ENCODE results near the gene SYT2. TPM values are rescaled to one million over a fixed set of nuclear protein-coding genes. Genes with fewer than 3 reads are reported as not detected.

SYT2 gene
- total and polyA plus RNA-seq, 2 of the 13 experiments (the other 11 are each of a cell fraction or from before 2014, with no cell fraction given): not detected

DNA sequence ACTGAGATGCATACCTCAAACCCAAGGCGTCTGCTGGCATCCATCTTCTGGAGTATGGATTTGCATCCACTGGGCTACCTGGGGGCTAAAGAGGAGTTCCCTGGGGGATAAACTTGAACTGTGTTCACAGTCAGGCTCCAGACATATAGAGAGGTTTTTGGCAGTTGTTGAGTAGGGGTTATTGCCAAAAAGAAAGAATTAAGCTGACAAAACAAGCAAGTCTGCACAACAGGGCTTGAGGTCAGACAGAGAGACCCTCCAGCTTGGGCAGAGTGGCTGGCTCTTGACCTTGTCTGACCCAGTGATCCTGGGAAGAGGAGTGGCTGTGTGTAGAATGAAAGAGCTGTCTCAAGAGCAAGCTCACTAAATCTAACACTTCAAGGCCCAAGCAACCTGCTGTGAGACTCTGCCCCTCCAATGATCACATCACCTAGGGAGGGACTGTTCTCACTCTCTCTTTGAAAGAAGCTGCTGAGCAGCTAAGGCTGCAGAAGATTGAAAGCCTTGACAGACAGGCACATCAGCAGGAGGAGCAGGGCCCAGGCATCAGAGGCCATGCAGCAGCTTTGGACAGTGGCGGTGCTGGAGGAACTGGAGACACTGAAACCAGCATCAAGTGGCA lies 61.5 kb downstream of the SYT2 start (continued):
- TF ChIP-seq ZNF513 (CRISPR knock-in tag; conservative IDR thresholded peaks at IDR 0.05): no peak
- no peak for TF ChIP-seq ZBTB14 (CRISPR knock-in tag; IDR thresholded peaks at IDR 0.05)
- no peak for TF ChIP-seq ZBTB2 (CRISPR knock-in tag; IDR thresholded peaks at IDR 0.05; ENCODE audit: low read depth)
- no peak for TF ChIP-seq ZBTB20 (CRISPR knock-in tag; IDR thresholded peaks at IDR 0.05; ENCODE audit: borderline replicate concordance, low read depth)

DNA sequence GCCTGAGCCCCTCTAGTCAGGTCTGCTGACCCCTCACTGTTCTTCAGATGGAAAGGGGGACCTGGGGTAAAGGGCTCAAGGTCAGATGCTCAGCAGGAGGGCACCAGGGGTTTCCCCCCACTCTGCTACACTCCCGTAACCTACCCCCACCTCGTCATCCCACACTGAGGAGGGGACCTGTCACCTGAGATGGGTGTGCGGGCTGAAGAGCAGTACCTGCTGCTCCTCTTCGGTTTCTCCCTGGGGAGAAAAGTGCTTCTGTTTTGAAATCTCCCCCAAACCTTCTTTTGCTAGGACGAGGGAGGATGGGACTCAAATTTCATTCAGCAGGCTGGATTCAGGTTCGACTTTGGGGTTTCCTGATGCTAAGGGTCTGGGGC lies 65.2 kb downstream of the SYT2 start:
- no peak overlapping the region for H3K27ac ChIP-seq (ENCODE audit: extremely low read length, insufficient read depth, low read length)
- no peak overlapping the region for H2AFZ ChIP-seq (ENCODE audit: low read length)
- no peaks in the 10 kb centered on the region for H3K36me3 ChIP-seq (replicated peaks in 1 of 2; ENCODE audit: control insufficient read depth in 1 of 2, insufficient read depth in 2 of 2, low read length in 2 of 2)
- H3K4me2 ChIP-seq (ENCODE audit: low read depth, low read length): no peak overlapping the region
- peaks cover 19% of the 10 kb centered on the region for H3K4me1 ChIP-seq (ENCODE audit: insufficient read depth, low read length)
- TF ChIP-seq ZNF225 (CRISPR knock-in tag; IDR thresholded peaks at IDR 0.05) (no peak), ZNF589 (CRISPR knock-in tag; conservative IDR thresholded peaks at IDR 0.05) (no peak), REXO4 (CRISPR knock-in tag; IDR thresholded peaks at IDR 0.05; ENCODE audit: borderline replicate concordance) (no peak)
- 0% methylated on average over 6 of the region's 6 CpGs for WGBS (ENCODE audit: low lambda C conversion rate)
- H4K20me1 ChIP-seq (ENCODE audit: insufficient read depth, low read length): 0 out of 2 replicates have a peak, but pooled peaks cover 2% of the 10 kb centered on the region
- DNase-seq (ENCODE audit: low spot score) (no peak), ATAC-seq (no peak), FAIRE-seq (no peak)
- in situ Hi-C loops (cut with HindIII; ENCODE audit: extremely low pct_ligation_motif_present, low pct_unique_long_range_greater_than_20kb) (no loop called here), intact Hi-C loops (cut with micrococcal nuclease; ENCODE audit: unreplicated experiment) (no loop called here)
- ChIA-PET CTCF (ENCODE audit: low intra/inter-chr PET ratio, low total read pairs) (no interaction called here), POLR2A (no interaction called here)
- H3K79me2 ChIP-seq (ENCODE audit: insufficient read depth, low read length): no peaks in the 10 kb centered on the region
- no peak overlapping the region for H3K9ac ChIP-seq (ENCODE audit: insufficient read depth, low read depth, low read length)
- no peaks in the 10 kb centered on the region for H3K9me3 ChIP-seq (ENCODE audit: low read length)
- H3K27me3 ChIP-seq (ENCODE audit: control insufficient read depth in 1 of 2, insufficient read depth in 2 of 2, low read length in 2 of 2): peaks cover 8 to 58% of the 10 kb centered on the region in 2 experiments
- no TSS peak for BruUV-seq (replicated peaks)
- H3K4me3 ChIP-seq (replicated peaks in 1 of 3; ENCODE audit: insufficient read depth in 1 of 3, low read depth in 2 of 3, low read length in 3 of 3): no peak overlapping the region
